Mesenchymal stem cell (in vitro differentiated cells and primary cell): Measurements from ENCODE around the gene SHISA4.

Experiments
- DNase-seq: peaks from one replicate; pipeline ENCODE4 v3.0.0-alpha.2; 2013
- H2AFZ ChIP-seq: one replicate; pipeline ENCODE4 v1.6.1; 2013; ENCODE audit warnings: low read depth, mild to moderate bottlenecking, control low read depth, inconsistent platforms, low read length, moderate library complexity
- H2AK5ac ChIP-seq: 2 replicates; pipeline ENCODE4 v1.6.1; 2013; ENCODE audit warnings: low read length, moderate library complexity, mild to moderate bottlenecking, inconsistent platforms; ENCODE audit not compliant: severe bottlenecking
- H2BK120ac ChIP-seq: one replicate; pipeline ENCODE4 v1.6.1; 2013; ENCODE audit warnings: low read depth, mild to moderate bottlenecking, inconsistent platforms, low read length, moderate library complexity
- H2BK12ac ChIP-seq, 2 experiments: one replicate each; pipeline ENCODE4 v1.6.1; 2013; ENCODE audit warnings: inconsistent platforms in 2 of 2, low read length in 2 of 2, mild to moderate bottlenecking in 2 of 2, moderate library complexity in 2 of 2, control low read depth in 1 of 2
- H2BK15ac ChIP-seq: one replicate; pipeline ENCODE4 v1.6.1; 2013; ENCODE audit warnings: mild to moderate bottlenecking, low read depth, inconsistent platforms; ENCODE audit not compliant: poor library complexity, severe bottlenecking
- H2BK5ac ChIP-seq: 2 replicates; pipeline ENCODE4 v1.6.1; 2013; ENCODE audit warnings: low read depth, mild to moderate bottlenecking, low read length, control low read depth, inconsistent platforms; ENCODE audit not compliant: poor library complexity, severe bottlenecking
- H3K14ac ChIP-seq, 2 experiments: one replicate each; pipeline ENCODE4 v1.6.1; 2013; ENCODE audit warnings: inconsistent platforms in 2 of 2, low read length in 2 of 2, control low read depth in 1 of 2, mild to moderate bottlenecking in 1 of 2, moderate library complexity in 1 of 2
- H3K18ac ChIP-seq, 2 experiments: one replicate each; pipeline ENCODE4 v1.6.1; 2013; ENCODE audit warnings: inconsistent platforms in 2 of 2, low read length in 2 of 2, control low read depth in 1 of 2, low read depth in 1 of 2, mild to moderate bottlenecking in 1 of 2
- H3K23ac ChIP-seq, 2 experiments: one replicate each; pipeline ENCODE4 v1.6.1; 2013; ENCODE audit warnings: inconsistent platforms in 2 of 2, low read length in 2 of 2, mild to moderate bottlenecking in 2 of 2, moderate library complexity in 2 of 2, control low read depth in 1 of 2
- H3K27ac ChIP-seq: 2 replicates; pipeline ENCODE4 v1.5.1; 2013; ENCODE audit warnings: mild to moderate bottlenecking, moderate library complexity, low read length, control low read depth, inconsistent platforms; ENCODE audit not compliant: poor library complexity, severe bottlenecking
- H3K27me3 ChIP-seq, 2 experiments: 2 replicates each; pipeline versions ENCODE4 v1.6.1 to v1.7.0; 2013; ENCODE audit warnings: low read length in 2 of 2, mild to moderate bottlenecking in 2 of 2, moderate library complexity in 2 of 2, control low read depth in 1 of 2, inconsistent platforms in 1 of 2; ENCODE audit not compliant: control insufficient read depth in 1 of 2, insufficient read depth in 1 of 2
- H3K36me3 ChIP-seq, 2 experiments: 2 replicates each; pipeline versions ENCODE4 v1.6.1 to v1.7.0; 2013; ENCODE audit warnings: low read length in 2 of 2, control low read depth in 1 of 2, inconsistent platforms in 1 of 2, low read depth in 1 of 2, mild to moderate bottlenecking in 1 of 2; ENCODE audit not compliant: insufficient read depth in 2 of 2, control insufficient read depth in 1 of 2
- H3K4ac ChIP-seq, 2 experiments: one replicate each; pipeline ENCODE4 v1.6.1; 2013; ENCODE audit warnings: inconsistent platforms in 2 of 2, low read length in 2 of 2, mild to moderate bottlenecking in 2 of 2, moderate library complexity in 2 of 2, control low read depth in 1 of 2, low read depth in 1 of 2
- H3K4me1 ChIP-seq: 2 replicates; pipeline ENCODE4 v1.6.1; 2013; ENCODE audit warnings: low read depth, low read length, control low read depth; ENCODE audit not compliant: control insufficient read depth, insufficient read depth
- H3K4me2 ChIP-seq: 2 replicates; pipeline ENCODE4 v1.6.1; 2013; ENCODE audit warnings: low read length, mild to moderate bottlenecking, inconsistent platforms; ENCODE audit not compliant: poor library complexity, severe bottlenecking
- H3K4me3 ChIP-seq, 2 experiments: 2 replicates each; pipeline versions ENCODE4 v1.5.1 to v1.7.0; 2013; ENCODE audit warnings: low read length in 2 of 2, mild to moderate bottlenecking in 2 of 2, control low read depth in 1 of 2, low read depth in 1 of 2; ENCODE audit not compliant: insufficient read depth in 1 of 2
- H3K79me1 ChIP-seq: replicated peaks from 2 replicates; pipeline ENCODE4 v1.6.1; 2013; ENCODE audit warnings: mild to moderate bottlenecking, control low read depth, low read length, inconsistent platforms; ENCODE audit not compliant: poor library complexity, severe bottlenecking
- H3K9ac ChIP-seq: 2 replicates; pipeline ENCODE4 v1.7.0; 2013; ENCODE audit warnings: mild to moderate bottlenecking, low read length, moderate library complexity
- H3K9me3 ChIP-seq: 2 replicates; pipeline ENCODE4 v1.7.0; 2013; ENCODE audit warnings: mild to moderate bottlenecking, low read length; ENCODE audit not compliant: control insufficient read depth
- H4K8ac ChIP-seq: one replicate; pipeline ENCODE4 v1.6.1; 2013; ENCODE audit warnings: inconsistent platforms, mild to moderate bottlenecking, low read length, moderate library complexity
- H4K91ac ChIP-seq: one replicate; pipeline ENCODE4 v1.6.1; 2013; ENCODE audit warnings: mild to moderate bottlenecking, low read length, inconsistent platforms
- WGBS: methylation state at CpG from one replicate; pipeline ENCODE4 v1.1.7; 2013; ENCODE audit warnings: mixed read lengths; 5-methylcytosine and 5-hydroxymethylcytosine counted together

Gene SHISA4

GRCh38 chr1:201881617-201882016, 7.1 kb upstream of the SHISA4 start:
- Histone ChIP-seq H2BK120ac (no peak overlapping the region), H3K14ac (no peak overlapping the region), H3K4me1 (peaks cover 26% of the 10 kb centered on the region)

DNA sequence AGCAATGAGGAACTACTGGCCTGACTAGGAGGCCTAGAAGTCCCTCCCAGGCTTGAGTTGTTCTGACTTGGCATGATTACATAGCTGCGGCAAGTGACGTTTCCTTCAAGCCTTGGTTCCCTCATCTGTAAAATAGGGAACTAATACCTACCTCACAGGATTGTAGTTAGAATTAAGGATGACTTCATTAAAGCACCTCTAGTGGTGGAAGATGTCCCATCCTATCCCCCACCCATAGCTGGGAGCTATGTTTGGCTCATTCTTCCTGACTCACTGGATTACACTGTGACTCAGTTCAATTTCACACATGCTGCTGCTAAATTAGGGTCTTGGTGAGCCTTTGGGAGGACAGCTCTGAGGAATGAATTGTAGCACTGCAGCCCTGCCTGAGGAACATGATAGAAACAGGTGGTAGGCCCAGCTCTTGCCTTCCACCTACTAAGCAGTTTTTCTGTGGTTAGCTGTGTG, 6.0 kb upstream of the SHISA4 start:
- Histone ChIP-seq H3K9ac (peak overlapping the region; percentile 33), H3K14ac (no peak overlapping the region), H2BK15ac (no peak overlapping the region), H2BK5ac (no peak overlapping the region), H3K4me2 (no peak overlapping the region), H3K4me1 (peaks cover 26% of the 10 kb centered on the region), H3K27me3 (no peaks in the 10 kb centered on the region), H3K4me3 (no peak overlapping the region), H2AFZ (no peak overlapping the region), H3K4ac (no peak overlapping the region), H3K36me3 (peaks cover 4 to 5% of the 10 kb centered on the region in 2 experiments), H3K18ac (no peak overlapping the region), H2BK120ac (no peak overlapping the region), H3K27ac (no peak overlapping the region), H4K91ac (no peak overlapping the region), H3K79me1 (no peaks in the 10 kb centered on the region), H3K23ac (no peak overlapping the region), H2AK5ac (no peak overlapping the region), H4K8ac (no peak overlapping the region), H3K9me3 (no peaks in the 10 kb centered on the region), H2BK12ac (no peak overlapping the region)
- peak; percentile 81 for DNase-seq
- 86% methylated on average over 2 of the region's 2 CpGs for WGBS

More at GRCh38 chr1:201881617-201882016, 7.1 kb upstream of the SHISA4 start:
- WGBS = 100% methylated on average over 1 of the region's 1 CpG
- Histone ChIP-seq H2AFZ (no peak overlapping the region), H4K91ac (no peak overlapping the region), H3K4ac (no peak overlapping the region), H3K4me2 (no peak overlapping the region), H3K9me3 (no peaks in the 10 kb centered on the region), H4K8ac (no peak overlapping the region), H3K18ac (no peak overlapping the region), H3K4me3 (no peak overlapping the region), H3K9ac (no peak overlapping the region), H2BK15ac (no peak overlapping the region), H2BK5ac (no peak overlapping the region), H3K27ac (no peak overlapping the region), H2AK5ac (no peak overlapping the region), H2BK12ac (no peak overlapping the region), H3K36me3 (peaks cover 4 to 13% of the 10 kb centered on the region in 2 experiments), H3K23ac (no peak overlapping the region), H3K27me3 (no peaks in the 10 kb centered on the region), H3K79me1 (no peaks in the 10 kb centered on the region)
- DNase-seq = no peak

DNA sequence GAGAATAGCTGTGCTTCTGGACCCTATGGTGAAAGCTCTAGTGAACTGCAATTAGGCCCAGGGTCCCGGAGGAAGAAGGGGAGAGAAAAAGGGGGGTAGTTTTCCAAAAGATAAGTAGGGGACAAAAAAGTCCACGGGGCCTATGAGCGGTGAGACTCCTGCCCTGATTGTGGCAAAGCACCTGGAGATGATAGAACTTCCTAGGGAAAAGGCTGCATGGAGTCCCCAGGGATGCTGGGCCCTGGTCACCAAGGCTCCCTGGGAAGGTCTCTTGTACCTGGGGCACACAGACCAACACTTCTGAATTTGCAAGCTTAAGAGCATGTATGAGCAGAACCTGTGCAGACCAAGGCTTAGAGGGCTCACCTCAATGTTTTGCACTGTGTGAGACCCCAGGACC, 5.4 kb upstream of the SHISA4 start:
- no peak overlapping the region for H2BK12ac ChIP-seq
- H2BK120ac ChIP-seq = no peak overlapping the region
- H3K79me1 ChIP-seq = no peaks in the 10 kb centered on the region
- peak overlapping the region; percentile 19 for H3K27ac ChIP-seq
- H2BK5ac ChIP-seq = no peak overlapping the region
- H3K4ac ChIP-seq = peak overlapping the region in 1 of 2 experiments; percentile 24
- no peak overlapping the region for H4K8ac ChIP-seq
- H3K23ac ChIP-seq = no peak overlapping the region
- H2AK5ac ChIP-seq = no peak overlapping the region
- H3K9ac ChIP-seq = peak overlapping the region; percentile 33
- no peak overlapping the region for H2BK15ac ChIP-seq
- no peak overlapping the region for H3K14ac ChIP-seq
- no peak overlapping the region for H4K91ac ChIP-seq
- H3K36me3 ChIP-seq = peaks cover 2 to 5% of the 10 kb centered on the region in 2 experiments
- DNase-seq = no peak
- no peak overlapping the region for H2AFZ ChIP-seq
- WGBS = 92% methylated on average over 3 of the region's 3 CpGs
- H3K27me3 ChIP-seq = no peaks in the 10 kb centered on the region
- no peak overlapping the region for H3K18ac ChIP-seq
- no peaks in the 10 kb centered on the region for H3K9me3 ChIP-seq
- H3K4me1 ChIP-seq = peaks cover 28% of the 10 kb centered on the region
- peak overlapping the region in 1 of 2 experiments; percentile 40 for H3K4me3 ChIP-seq
- no peak overlapping the region for H3K4me2 ChIP-seq

DNA sequence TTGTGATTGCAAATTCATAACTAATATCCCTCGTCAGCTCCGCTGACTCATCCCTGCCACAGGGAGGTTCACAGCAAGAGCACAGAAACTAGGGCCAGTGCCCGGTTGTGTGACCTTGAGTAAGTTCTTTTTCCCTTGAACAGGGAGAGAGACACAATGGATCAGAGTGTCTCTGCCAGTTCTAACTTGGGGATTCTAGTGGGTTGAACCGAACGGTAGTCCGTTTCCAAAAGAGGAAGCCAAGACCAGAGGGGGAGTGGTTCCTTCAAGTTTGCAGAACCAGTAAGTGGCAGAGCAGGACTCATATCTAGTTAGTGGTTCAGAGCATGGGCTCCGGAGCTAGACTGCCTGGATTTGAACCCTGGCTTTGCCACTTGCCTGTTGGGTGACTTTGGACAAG, 4.9 kb upstream of the SHISA4 start:
- Histone ChIP-seq H3K9me3 (no peaks in the 10 kb centered on the region), H2BK120ac (no peak overlapping the region), H2AFZ (no peak overlapping the region), H3K9ac (peak overlapping the region; percentile 33), H3K36me3 (peaks cover 0 to 5% of the 10 kb centered on the region in 2 experiments), H4K8ac (no peak overlapping the region), H3K79me1 (no peaks in the 10 kb centered on the region), H3K27ac (peak overlapping the region; percentile 13), H3K4ac (no peak overlapping the region), H3K23ac (no peak overlapping the region), H3K14ac (no peak overlapping the region), H3K4me2 (no peak overlapping the region), H3K18ac (no peak overlapping the region), H2BK12ac (no peak overlapping the region), H3K4me1 (peaks cover 30% of the 10 kb centered on the region), H3K4me3 (peak overlapping the region in 1 of 2 experiments; percentile 40), H3K27me3 (no peaks in the 10 kb centered on the region), H4K91ac (no peak overlapping the region), H2AK5ac (no peak overlapping the region), H2BK15ac (no peak overlapping the region), H2BK5ac (no peak overlapping the region)
- 77% methylated on average over 7 of the region's 7 CpGs for WGBS
- DNase-seq = peak; percentile 43
